HEK293 (cell line): ENCODE data around the gene HHIPL1.

Experiments used
- BCL11B ChIP-seq: fragments of 450-650 bp; formaldehyde crosslinking; IDR thresholded peaks from 2 replicates; pipeline ENCODE4 v1.5.1; 2016; ENCODE audit warnings: low read depth, missing biosample characterization, missing genetic modification characterization
- CTCF ChIP-seq: fragments of 450-650 bp; formaldehyde crosslinking; IDR thresholded peaks from 2 replicates; pipeline ENCODE4 v1.5.1; 2016; ENCODE audit warnings: missing biosample characterization, missing genetic modification characterization
- GLI2 ChIP-seq: fragments of 450-650 bp; formaldehyde crosslinking; IDR thresholded peaks from 2 replicates; pipeline ENCODE4; 2017; ENCODE audit warnings: missing biosample characterization, missing genetic modification characterization, low read depth, borderline replicate concordance
- KLF17 ChIP-seq: fragments of 450-650 bp; formaldehyde crosslinking; IDR thresholded peaks from 2 replicates; pipeline ENCODE4 v1.5.1; 2016; ENCODE audit warnings: missing biosample characterization, missing genetic modification characterization
- KLF9 ChIP-seq: fragments of 450-650 bp; formaldehyde crosslinking; IDR thresholded peaks from 2 replicates; pipeline ENCODE4 v1.5.1; 2016; ENCODE audit warnings: missing biosample characterization, missing genetic modification characterization, low read depth
- SP7 ChIP-seq: fragments of 450-650 bp; formaldehyde crosslinking; IDR thresholded peaks from 2 replicates; pipeline ENCODE4 v1.5.1; 2016; ENCODE audit warnings: missing biosample characterization, missing genetic modification characterization
- ZBTB48 ChIP-seq: fragments of 450-650 bp; formaldehyde crosslinking; IDR thresholded peaks from 2 replicates; pipeline ENCODE4 v1.5.1; 2016; ENCODE audit warnings: missing biosample characterization, missing genetic modification characterization
- ZFHX2 ChIP-seq: fragments of 450-650 bp; formaldehyde crosslinking; conservative IDR thresholded peaks from 2 replicates; pipeline ENCODE4 v1.5.1; 2016; ENCODE audit warnings: missing biosample characterization, missing genetic modification characterization
- ZFP69B ChIP-seq: fragments of 450-650 bp; formaldehyde crosslinking; IDR thresholded peaks from 2 replicates; pipeline ENCODE4 v1.5.1; 2016; ENCODE audit warnings: missing biosample characterization, missing genetic modification characterization
- ZNF112 ChIP-seq: fragments of 450-650 bp; formaldehyde crosslinking; IDR thresholded peaks from 2 replicates; pipeline ENCODE4 v1.5.0; 2017; ENCODE audit warnings: missing biosample characterization, missing genetic modification characterization
- ZNF324 ChIP-seq: fragments of 450-650 bp; formaldehyde crosslinking; IDR thresholded peaks from 2 replicates; pipeline ENCODE4 v1.5.1; 2016; ENCODE audit warnings: missing biosample characterization, missing genetic modification characterization
- ZNF335 ChIP-seq: fragments of 450-650 bp; formaldehyde crosslinking; conservative IDR thresholded peaks from 2 replicates; pipeline ENCODE4 v1.5.1; 2016; ENCODE audit warnings: missing biosample characterization, missing genetic modification characterization
- ZNF366 ChIP-seq: fragments of 450-650 bp; formaldehyde crosslinking; conservative IDR thresholded peaks from 2 replicates; pipeline ENCODE4 v1.5.1; 2016; ENCODE audit warnings: missing biosample characterization, missing genetic modification characterization
- ZNF398 ChIP-seq: fragments of 450-650 bp; formaldehyde crosslinking; IDR thresholded peaks from 2 replicates; pipeline ENCODE4 v1.5.1; 2017; ENCODE audit warnings: missing biosample characterization, missing genetic modification characterization
- ZNF488 ChIP-seq: fragments of 450-650 bp; formaldehyde crosslinking; IDR thresholded peaks from 2 replicates; pipeline ENCODE4 v1.5.1; 2016; ENCODE audit warnings: missing biosample characterization, missing genetic modification characterization
- ZNF501 ChIP-seq: fragments of 450-650 bp; formaldehyde crosslinking; IDR thresholded peaks from 2 replicates; pipeline ENCODE4 v1.5.1; 2016; ENCODE audit warnings: missing biosample characterization, missing genetic modification characterization
- ZNF580 ChIP-seq: fragments of 450-650 bp; formaldehyde crosslinking; IDR thresholded peaks from 2 replicates; pipeline ENCODE4 v1.5.1; 2016; ENCODE audit warnings: missing biosample characterization, missing genetic modification characterization
- ZNF660 ChIP-seq: fragments of 450-650 bp; IDR thresholded peaks from 2 replicates; pipeline ENCODE4 v1.5.1; 2018; ENCODE audit warnings: missing biosample characterization, mild to moderate bottlenecking, missing genetic modification characterization
- ZSCAN4 ChIP-seq: fragments of 450-650 bp; formaldehyde crosslinking; IDR thresholded peaks from 2 replicates; pipeline ENCODE4 v1.5.1; 2017; ENCODE audit warnings: missing biosample characterization, missing genetic modification characterization
- ZXDB ChIP-seq: fragments of 450-650 bp; formaldehyde crosslinking; IDR thresholded peaks from 2 replicates; pipeline ENCODE4 v1.5.1; 2016; ENCODE audit warnings: missing biosample characterization, missing genetic modification characterization

The HHIPL1 gene

GRCh38 chr14:99682809-99683618 lies 38.1 kb downstream of the HHIPL1 start (continued):
- peak; percentile 86; the same call in 1 of the 2 replicates for TF ChIP-seq BCL11B
- peak; percentile 93 for TF ChIP-seq ZNF335 (tag by site-specific recombination)
- TF ChIP-seq ZBTB48 (tag by site-specific recombination): peak; percentile 85
- no peak for TF ChIP-seq GLI2
- TF ChIP-seq ZNF324 (tag by site-specific recombination): 0 out of 2 replicates have a peak, but pooled peaks have one; percentile 33
- TF ChIP-seq ZNF580 (tag by site-specific recombination): 0 out of 2 replicates have a peak, but pooled peaks have one; percentile 12
- TF ChIP-seq ZFHX2 (tag by site-specific recombination): peak; percentile 61
- peak; percentile 85 for TF ChIP-seq KLF17 (tag by site-specific recombination)
- TF ChIP-seq ZNF366 (tag by site-specific recombination): 0 out of 2 replicates have a peak, but pooled peaks have one; percentile 16
- TF ChIP-seq ZNF660 (tag by site-specific recombination): peak; percentile 59; the same call in 1 of the 2 replicates
- TF ChIP-seq ZXDB: 0 out of 2 replicates have a peak, but pooled peaks have one; percentile 18
- no peak for TF ChIP-seq ZFP69B
- no peak; the same call in 1 of the 2 replicates for TF ChIP-seq ZSCAN4 (tag by site-specific recombination)
- TF ChIP-seq ZNF488 (tag by site-specific recombination): no peak
- TF ChIP-seq CTCF (tag by site-specific recombination): peak; percentile 96
- TF ChIP-seq ZNF501 (tag by site-specific recombination): 0 out of 2 replicates have a peak, but pooled peaks have one; percentile 22
- peak; percentile 48; the same call in 1 of the 2 replicates for TF ChIP-seq SP7 (tag by site-specific recombination)
- TF ChIP-seq ZNF398 (tag by site-specific recombination): no peak; the same call in 1 of the 2 replicates
- TF ChIP-seq KLF9 (tag by site-specific recombination): no peak
- no peak for TF ChIP-seq ZNF112
